Measurements from ENCODE around the gene PRR13.
"Not testable (repeated sequence)": the region's sequence is repeated elsewhere in the genome, so short reads cannot be mapped to it uniquely, and the experiment has no call there.

DNA sequence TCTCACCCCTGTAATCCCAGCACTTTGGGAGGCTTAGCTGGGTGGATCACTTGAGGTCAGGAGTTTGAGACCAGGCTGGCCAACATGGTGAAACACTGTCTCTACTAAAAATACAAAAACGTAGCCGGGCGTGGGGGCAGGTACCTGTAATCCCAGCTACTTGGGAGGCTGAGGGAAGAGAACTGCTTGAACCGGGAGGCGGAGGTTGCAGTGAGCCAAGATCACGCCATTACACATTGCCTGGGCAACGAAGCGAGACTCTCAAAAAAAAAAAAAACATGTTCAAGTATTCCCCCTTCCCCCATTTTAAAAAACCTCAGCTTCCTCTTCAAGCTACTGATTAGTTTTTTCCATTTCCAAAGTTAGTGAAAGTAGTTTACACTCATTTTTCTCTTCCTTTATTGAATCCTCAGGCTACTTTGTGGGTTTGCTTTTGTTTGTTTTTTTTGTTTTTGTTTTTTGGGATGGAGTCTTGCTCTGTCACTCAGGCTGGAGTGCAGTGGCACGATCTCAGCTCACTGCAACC lies 24.2 kb upstream of the PRR13 start:
- TF ChIP-seq, protein P1, sequence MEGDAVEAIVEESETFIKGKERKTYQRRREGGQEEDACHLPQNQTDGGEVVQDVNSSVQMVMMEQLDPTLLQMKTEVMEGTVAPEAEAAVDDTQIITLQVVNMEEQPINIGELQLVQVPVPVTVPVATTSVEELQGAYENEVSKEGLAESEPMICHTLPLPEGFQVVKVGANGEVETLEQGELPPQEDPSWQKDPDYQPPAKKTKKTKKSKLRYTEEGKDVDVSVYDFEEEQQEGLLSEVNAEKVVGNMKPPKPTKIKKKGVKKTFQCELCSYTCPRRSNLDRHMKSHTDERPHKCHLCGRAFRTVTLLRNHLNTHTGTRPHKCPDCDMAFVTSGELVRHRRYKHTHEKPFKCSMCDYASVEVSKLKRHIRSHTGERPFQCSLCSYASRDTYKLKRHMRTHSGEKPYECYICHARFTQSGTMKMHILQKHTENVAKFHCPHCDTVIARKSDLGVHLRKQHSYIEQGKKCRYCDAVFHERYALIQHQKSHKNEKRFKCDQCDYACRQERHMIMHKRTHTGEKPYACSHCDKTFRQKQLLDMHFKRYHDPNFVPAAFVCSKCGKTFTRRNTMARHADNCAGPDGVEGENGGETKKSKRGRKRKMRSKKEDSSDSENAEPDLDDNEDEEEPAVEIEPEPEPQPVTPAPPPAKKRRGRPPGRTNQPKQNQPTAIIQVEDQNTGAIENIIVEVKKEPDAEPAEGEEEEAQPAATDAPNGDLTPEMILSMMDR (IDR thresholded peaks at IDR 0.05) = not testable (repeated sequence)
- TF ChIP-seq POLR2A (IDR thresholded peaks at IDR 0.05) = not testable (repeated sequence)

Data from testis (tissue), 2 donors.